IMR-90 (cell line): Measurements from ENCODE around the gene DYTN. TPM values are rescaled to one million over a fixed set of nuclear protein-coding genes. Genes with fewer than 3 reads are reported as not detected.

Source experiments
- ATAC-seq: fragments of 200-7000 bp; cut with Tn5 transposase; 2 replicates; pipeline ENCODE4 v1.9.1; 2020; ENCODE audit warnings: low read depth, mild to moderate bottlenecking, moderate library complexity
- BruUV-seq: library from RNA; stranded (reverse); fragments of 400-500 nt; replicated peaks from 2 replicates; lab custom pipeline; 2021; lab: Mats Ljungman, UMichigan
- CTCF ChIA-PET: fragments of 300-600 bp; formaldehyde crosslinking; extraction: SDS; loops from one replicate; lab custom pipeline; 2021; ENCODE audit warnings: antibody characterized with exemption; lab: Yijun Ruan, JAX
- POLR2A ChIA-PET: fragments of 300-600 bp; sonication (Branson Sonifier 250); formaldehyde crosslinking; loops from one replicate; lab custom pipeline; 2022; ENCODE audit warnings: antibody characterized with exemption; ENCODE audit not compliant: unreplicated experiment; lab: Charles Lee
- DNase-seq: peaks from one replicate; pipeline ENCODE4 v3.0.0; 2013
- H2AFZ ChIP-seq: replicated peaks from 2 replicates; pipeline ENCODE3; 2013; ENCODE audit warnings: low read length, mild to moderate bottlenecking; ENCODE audit not compliant: poor library complexity
- H2AK5ac ChIP-seq: 2 replicates; pipeline ENCODE4 v1.6.1; 2013; ENCODE audit warnings: low read depth, low read length, inconsistent platforms
- H2AK9ac ChIP-seq: replicated peaks from 2 replicates; pipeline ENCODE3; 2013; ENCODE audit warnings: mild to moderate bottlenecking, low read depth, low read length, moderate library complexity; ENCODE audit not compliant: poor library complexity
- H2BK120ac ChIP-seq: 2 replicates; pipeline ENCODE4 v1.6.1; 2013; ENCODE audit warnings: low read depth, low read length, inconsistent platforms
- H2BK15ac ChIP-seq: 3 replicates; pipeline ENCODE4 v1.6.1; 2013; ENCODE audit warnings: low read depth, low read length, inconsistent platforms
- H2BK20ac ChIP-seq: 2 replicates; pipeline ENCODE4 v1.6.1; 2013; ENCODE audit warnings: low read depth, mild to moderate bottlenecking, inconsistent platforms, low read length, moderate library complexity
- H2BK5ac ChIP-seq: 2 replicates; pipeline ENCODE4 v1.6.1; 2013; ENCODE audit warnings: mild to moderate bottlenecking, low read depth, low read length, inconsistent platforms; ENCODE audit not compliant: poor library complexity, severe bottlenecking
- H3K14ac ChIP-seq: replicated peaks from 2 replicates; pipeline ENCODE4 v1.6.1; 2013; ENCODE audit warnings: low read depth, low read length, inconsistent platforms
- H3K18ac ChIP-seq: 2 replicates; pipeline ENCODE4 v1.6.1; 2013; ENCODE audit warnings: low read depth, low read length, control low read depth
- H3K23ac ChIP-seq: 2 replicates; pipeline ENCODE4 v1.6.1; 2013; ENCODE audit warnings: low read depth, low read length, inconsistent platforms
- H3K27ac ChIP-seq: 2 replicates; pipeline ENCODE4 v1.5.1; 2013; ENCODE audit warnings: mild to moderate bottlenecking, control low read depth, low read length; ENCODE audit not compliant: insufficient read depth
- H3K27me3 ChIP-seq: 2 replicates; pipeline ENCODE4 v1.6.1; 2013; ENCODE audit warnings: low read length; ENCODE audit not compliant: control insufficient read depth, insufficient read depth
- H3K36me3 ChIP-seq: 2 replicates; pipeline ENCODE4 v1.6.1; 2013; ENCODE audit warnings: low read length, mixed read lengths; ENCODE audit not compliant: control insufficient read depth, insufficient read depth
- H3K4ac ChIP-seq: 2 replicates; pipeline ENCODE4 v1.6.1; 2013; ENCODE audit warnings: low read depth, low read length, inconsistent platforms
- H3K4me1 ChIP-seq: 2 replicates; pipeline ENCODE4 v1.6.1; 2013; ENCODE audit warnings: low read length, mixed read lengths; ENCODE audit not compliant: control insufficient read depth, insufficient read depth
- H3K4me2 ChIP-seq: 2 replicates; pipeline ENCODE4 v1.6.1; 2013; ENCODE audit warnings: low read depth, mild to moderate bottlenecking, control low read depth, low read length, moderate library complexity
- H3K4me3 ChIP-seq: 2 replicates; pipeline ENCODE4 v1.5.1; 2013; ENCODE audit warnings: low read depth, mild to moderate bottlenecking, control low read depth, low read length, moderate library complexity; ENCODE audit not compliant: insufficient read depth
- H3K56ac ChIP-seq: 2 replicates; pipeline ENCODE4 v1.6.1; 2013; ENCODE audit warnings: low read length, inconsistent platforms; ENCODE audit not compliant: insufficient read depth; ENCODE audit errors: extremely low read depth
- H3K79me1 ChIP-seq, 2 experiments: 2 replicates each; pipeline ENCODE4 v1.6.1; 2013; ENCODE audit warnings: low read length in 2 of 2, inconsistent platforms in 1 of 2, low read depth in 1 of 2
- H3K9ac ChIP-seq: 2 replicates; pipeline ENCODE4 v1.6.1; 2013; ENCODE audit warnings: low read depth, low read length, control low read depth
- H3K9me1 ChIP-seq: 2 replicates; pipeline ENCODE4 v1.6.1; 2013; ENCODE audit warnings: low read length, inconsistent platforms; ENCODE audit not compliant: insufficient read depth
- H3K9me3 ChIP-seq: 2 replicates; pipeline ENCODE4 v1.6.1; 2013; ENCODE audit warnings: low read length; ENCODE audit not compliant: control insufficient read depth, insufficient read depth
- H4K20me1 ChIP-seq: 2 replicates; pipeline ENCODE4 v1.6.1; 2013; ENCODE audit warnings: low read length, inconsistent platforms; ENCODE audit not compliant: insufficient read depth
- H4K5ac ChIP-seq: 2 replicates; pipeline ENCODE4 v1.6.1; 2013; ENCODE audit warnings: mild to moderate bottlenecking, low read depth, low read length, control low read depth
- H4K8ac ChIP-seq, 2 experiments: 2 replicates each; pipeline ENCODE4 v1.6.1; 2013; ENCODE audit warnings: low read depth in 2 of 2, low read length in 2 of 2, control low read depth in 1 of 2, inconsistent platforms in 1 of 2
- H4K91ac ChIP-seq: 2 replicates; pipeline ENCODE4 v1.6.1; 2013; ENCODE audit warnings: low read depth, low read length, inconsistent platforms; ENCODE audit not compliant: insufficient read depth
- BHLHE40 ChIP-seq: fragments of 150-350 bp; IDR thresholded peaks from 2 replicates; pipeline ENCODE4 v1.6.1; 2016; ENCODE audit warnings: mild to moderate bottlenecking, low read depth, low read length
- ELK1 ChIP-seq: fragments of 150-350 bp; IDR thresholded peaks from 2 replicates; pipeline ENCODE4 v1.6.1; 2016; ENCODE audit warnings: low read depth, mild to moderate bottlenecking, low read length, moderate library complexity, borderline replicate concordance
- MAFK ChIP-seq: IDR thresholded peaks from 2 replicates; pipeline ENCODE4 v1.6.1; 2012; ENCODE audit warnings: low read depth, low read length, improper control_type of control experiment
- MAZ ChIP-seq: IDR thresholded peaks from 2 replicates; pipeline ENCODE4 v1.6.1; 2012; ENCODE audit warnings: low read depth, mild to moderate bottlenecking, low read length, improper control_type of control experiment, moderate library complexity, borderline replicate concordance
- RCOR1 ChIP-seq: IDR thresholded peaks from 2 replicates; pipeline ENCODE4 v1.6.1; 2012; ENCODE audit warnings: mild to moderate bottlenecking, low read length, improper control_type of control experiment; ENCODE audit not compliant: insufficient replicate concordance
- SMC3 ChIP-seq: fragments of 150-350 bp; IDR thresholded peaks from 2 replicates; pipeline ENCODE4 v1.6.1; 2016; ENCODE audit warnings: low read depth, mild to moderate bottlenecking, antibody characterized with exemption, low read length, moderate library complexity
- WGBS, 2 experiments: methylation state at CpG; one replicate each; pipeline versions ENCODE4 v1.1.5 to v1.1.7; 2013; ENCODE audit warnings: missing lambda C conversion rate in 2 of 2; ENCODE audit not compliant: insufficient read length in 1 of 2; ENCODE audit errors: extremely low coverage in 2 of 2; 5-methylcytosine and 5-hydroxymethylcytosine counted together
- dilution Hi-C: fragments of 300-500 bp; cut with HindIII; formaldehyde crosslinking; loops from one replicate; pipeline ENCODE4 v1.14.3; 2018; ENCODE audit warnings: low sequenced_read_pairs; ENCODE audit not compliant: unreplicated experiment
- in situ Hi-C: fragments of 300-500 bp; cut with MboI; formaldehyde crosslinking; loops from 3 replicates; pipeline ENCODE4 v1.14.3; 2019; ENCODE audit warnings: low sequenced_read_pairs, inconsistent platforms, mixed read lengths
- intact Hi-C: fragments of 100-400 bp; cut with micrococcal nuclease; formaldehyde crosslinking; loops from 2 replicates; pipeline ENCODE4 v1.10.0; 2022
- polyA plus RNA-seq, 3 experiments: library from polyadenylated mRNA; depleted of rRNA; stranded (reverse); fragments of >200 nt; gene quantifications; 2 replicates each; pipeline ENCODE4 v1.2.3, GENCODE V29; 2012; ENCODE audit warnings: low replicate concordance in 1 of 3
- total RNA-seq: library from RNA; depleted of rRNA; stranded (reverse); fragments of >200 nt; gene quantifications from 2 replicates; pipeline ENCODE4 v1.2.3, GENCODE V29; 2012
- TF ChIP-seq, protein P1 (sequence below): conservative IDR thresholded peaks from 2 replicates; pipeline ENCODE4 v1.5.1; 2012; ENCODE audit warnings: mild to moderate bottlenecking, low read depth, low read length, improper control_type of control experiment

The DYTN gene
- total and polyA plus RNA-seq, 2 of the 4 experiments (the other 2 are of a cell fraction): not detected

- intact Hi-C loops: no loop called here
- WGBS, 2 experiments: no CpG with 5 or more reads among the region's 1 CpG
Measured at GRCh38 chr2:206723288-206723687, 5.1 kb upstream of the DYTN start.

More at GRCh38 chr2:206723288-206723687, 5.1 kb upstream of the DYTN start:
- no peak overlapping the region for H3K4me3 ChIP-seq
- BruUV-seq: no TSS peak
- CTCF ChIA-PET: no interaction called here
- no peaks in the 10 kb centered on the region for H3K36me3 ChIP-seq
- dilution Hi-C loops: no loop called here
- no peak overlapping the region for H2BK5ac ChIP-seq
- H3K18ac ChIP-seq: no peak overlapping the region
- H3K9me1 ChIP-seq: no peaks in the 10 kb centered on the region
- no peak overlapping the region for H4K91ac ChIP-seq
- no peak overlapping the region for H3K56ac ChIP-seq
- in situ Hi-C loops: no loop called here
- H3K14ac ChIP-seq: no peak overlapping the region
- H4K20me1 ChIP-seq: no peaks in the 10 kb centered on the region
- no peak overlapping the region for H2AK9ac ChIP-seq
- H3K23ac ChIP-seq: no peak overlapping the region
- H2BK15ac ChIP-seq: no peak overlapping the region
- H3K4me1 ChIP-seq: no peaks in the 10 kb centered on the region
- H3K27ac ChIP-seq: no peak overlapping the region
- H2AK5ac ChIP-seq: no peak overlapping the region
- no peak overlapping the region for H4K5ac ChIP-seq
- H3K4me2 ChIP-seq: no peak overlapping the region
- H3K9ac ChIP-seq: no peak overlapping the region
- H3K79me1 ChIP-seq: no peaks in the 10 kb centered on the region
- H2AFZ ChIP-seq: no peak overlapping the region
- DNase-seq: no peak
- no peak overlapping the region for H4K8ac ChIP-seq
- H2BK120ac ChIP-seq: no peak overlapping the region
- H3K4ac ChIP-seq: no peak overlapping the region
- H2BK20ac ChIP-seq: no peak overlapping the region
- POLR2A ChIA-PET: no interaction called here
- H3K9me3 ChIP-seq: no peaks in the 10 kb centered on the region
- ATAC-seq: no peak
- H3K27me3 ChIP-seq: no peaks in the 10 kb centered on the region
- TF ChIP-seq MAFK (peak; percentile 85), RCOR1 (no peak), MAZ (no peak), BHLHE40 (no peak), SMC3 (no peak), ELK1 (no peak)
- TF ChIP-seq, protein P1, sequence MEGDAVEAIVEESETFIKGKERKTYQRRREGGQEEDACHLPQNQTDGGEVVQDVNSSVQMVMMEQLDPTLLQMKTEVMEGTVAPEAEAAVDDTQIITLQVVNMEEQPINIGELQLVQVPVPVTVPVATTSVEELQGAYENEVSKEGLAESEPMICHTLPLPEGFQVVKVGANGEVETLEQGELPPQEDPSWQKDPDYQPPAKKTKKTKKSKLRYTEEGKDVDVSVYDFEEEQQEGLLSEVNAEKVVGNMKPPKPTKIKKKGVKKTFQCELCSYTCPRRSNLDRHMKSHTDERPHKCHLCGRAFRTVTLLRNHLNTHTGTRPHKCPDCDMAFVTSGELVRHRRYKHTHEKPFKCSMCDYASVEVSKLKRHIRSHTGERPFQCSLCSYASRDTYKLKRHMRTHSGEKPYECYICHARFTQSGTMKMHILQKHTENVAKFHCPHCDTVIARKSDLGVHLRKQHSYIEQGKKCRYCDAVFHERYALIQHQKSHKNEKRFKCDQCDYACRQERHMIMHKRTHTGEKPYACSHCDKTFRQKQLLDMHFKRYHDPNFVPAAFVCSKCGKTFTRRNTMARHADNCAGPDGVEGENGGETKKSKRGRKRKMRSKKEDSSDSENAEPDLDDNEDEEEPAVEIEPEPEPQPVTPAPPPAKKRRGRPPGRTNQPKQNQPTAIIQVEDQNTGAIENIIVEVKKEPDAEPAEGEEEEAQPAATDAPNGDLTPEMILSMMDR: no peak
